Activated CD8-positive, alpha-beta memory T cell treated with anti-CD3 and anti-CD28 coated beads for 4 hours (primary cell): ENCODE data around the gene SFMBT1.

ENCODE experiments used
- DNase-seq, 2 donors: peaks; one replicate each; pipeline ENCODE4 v3.0.0-alpha.2; 2020; ENCODE audit warnings: low read depth in 2 of 2

Gene SFMBT1

GRCh38 chr3:53045518-53046170, at the start of gene SFMBT1:
Gene SFMBT1, minus strand, starts transcription at chr3:53046073. Its CDS starts 76,945 bp downstream, at chr3:52969128.
- peak; percentile 59 to 60 for DNase-seq

GRCh38 chr3:53092942-53093341, 47.1 kb upstream of the SFMBT1 start:
- no peak for DNase-seq

GRCh38 chr3:53092216-53092615, 46.3 kb upstream of the SFMBT1 start:
- DNase-seq, result no peak

GRCh38 chr3:53091011-53091410, 45.1 kb upstream of the SFMBT1 start:
- no peak for DNase-seq

- DNase-seq, result no peak
These were observed 43.6 kb upstream of the SFMBT1 start for GRCh38 chr3:53089511-53089910.

- no peak for DNase-seq
These were observed 39.6 kb upstream of the SFMBT1 start for GRCh38 chr3:53085476-53085875.

- DNase-seq, result no peak
These were observed 38.6 kb upstream of the SFMBT1 start for GRCh38 chr3:53084310-53085001.

- no peak for DNase-seq
These were observed 38.1 kb upstream of the SFMBT1 start for GRCh38 chr3:53083949-53084309.

- no peak for DNase-seq
These were observed 37.6 kb upstream of the SFMBT1 start for GRCh38 chr3:53083521-53083920.

- no peak for DNase-seq
These were observed 36.9 kb upstream of the SFMBT1 start for GRCh38 chr3:53082736-53083135.

- DNase-seq, result no peak
These were observed 35.4 kb upstream of the SFMBT1 start for GRCh38 chr3:53081318-53081717.

GRCh38 chr3:53080612-53081205, 34.8 kb upstream of the SFMBT1 start:
- DNase-seq, result no peak

- DNase-seq, result no peak
These were observed 34.1 kb upstream of the SFMBT1 start for GRCh38 chr3:53079791-53080555.

- no peak for DNase-seq
These were observed 33.3 kb upstream of the SFMBT1 start for GRCh38 chr3:53079147-53079546.

GRCh38 chr3:53078656-53079055, 32.8 kb upstream of the SFMBT1 start:
- no peak for DNase-seq

GRCh38 chr3:53077476-53078220, 31.8 kb upstream of the SFMBT1 start:
- DNase-seq, result no peak

- no peak for DNase-seq
These were observed 29.9 kb upstream of the SFMBT1 start for GRCh38 chr3:53075743-53076140.

GRCh38 chr3:53074761-53075742, 29.2 kb upstream of the SFMBT1 start:
- DNase-seq, result no peak

- DNase-seq, result no peak
These were observed 28.5 kb upstream of the SFMBT1 start for GRCh38 chr3:53074366-53074696.

GRCh38 chr3:53073553-53074365, 27.9 kb upstream of the SFMBT1 start:
- DNase-seq, result no peak
